GM19238 (cell line): ENCODE measurements around the gene ALDH1L1.

ENCODE experiments used
- DNase-seq: peaks from one replicate; pipeline ENCODE4 v3.0.0; 2011; ENCODE audit warnings: low spot score; ENCODE audit not compliant: insufficient read length

ALDH1L1 gene

GRCh38 chr3:126119976-126120375 lies 60.4 kb downstream of the ALDH1L1 start:
- no peak for DNase-seq

GRCh38 chr3:126119008-126119675 lies 61.2 kb downstream of the ALDH1L1 start:
- no peak for DNase-seq

DNA sequence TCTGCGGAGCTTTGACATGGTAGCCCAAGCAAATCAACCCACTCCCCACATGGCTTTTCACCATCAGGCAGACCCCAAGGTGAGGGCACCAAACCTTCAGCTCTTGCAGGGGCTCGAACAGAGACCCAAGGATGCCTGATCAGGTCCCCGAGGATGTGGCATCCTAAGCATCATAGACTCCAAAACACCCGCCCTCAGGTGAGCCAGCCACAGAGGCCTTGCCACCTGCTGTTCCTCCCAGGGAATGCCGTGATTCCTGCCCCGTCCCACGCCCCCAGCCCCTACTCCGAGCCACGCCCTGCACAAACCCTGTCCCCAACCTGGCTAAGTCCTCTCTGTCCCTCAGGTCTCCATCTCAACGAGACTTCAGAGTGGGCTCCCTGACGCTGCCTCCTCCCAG lies 61.8 kb downstream of the ALDH1L1 start:
- no peak for DNase-seq

GRCh38 chr3:126117786-126118185 lies 62.6 kb downstream of the ALDH1L1 start:
- DNase-seq: no peak

DNA sequence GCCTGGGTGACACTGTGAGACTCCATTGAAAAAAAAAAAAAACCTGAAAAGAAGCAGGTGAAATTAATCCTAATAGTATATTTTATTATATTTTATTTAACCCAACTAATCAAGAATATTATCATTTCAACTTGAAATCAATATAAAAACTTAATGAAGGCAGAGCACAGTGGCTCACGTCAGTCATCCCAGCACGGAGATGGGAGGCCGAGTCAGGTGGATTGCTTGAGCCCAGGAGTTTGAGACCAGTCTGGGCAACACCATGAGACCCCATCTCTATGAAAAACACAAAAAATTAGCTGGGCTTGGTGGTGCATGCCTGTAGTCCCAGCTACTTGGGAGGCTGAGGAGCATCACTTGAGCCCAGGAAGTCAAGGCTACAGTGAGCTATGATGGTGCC lies 63.2 kb downstream of the ALDH1L1 start:
- no peak for DNase-seq

- no peak for DNase-seq
Observed at GRCh38 chr3:126116526-126116925, 63.9 kb downstream of the ALDH1L1 start.

- no peak for DNase-seq
Observed at GRCh38 chr3:126114443-126115386, 65.7 kb downstream of the ALDH1L1 start.

DNA sequence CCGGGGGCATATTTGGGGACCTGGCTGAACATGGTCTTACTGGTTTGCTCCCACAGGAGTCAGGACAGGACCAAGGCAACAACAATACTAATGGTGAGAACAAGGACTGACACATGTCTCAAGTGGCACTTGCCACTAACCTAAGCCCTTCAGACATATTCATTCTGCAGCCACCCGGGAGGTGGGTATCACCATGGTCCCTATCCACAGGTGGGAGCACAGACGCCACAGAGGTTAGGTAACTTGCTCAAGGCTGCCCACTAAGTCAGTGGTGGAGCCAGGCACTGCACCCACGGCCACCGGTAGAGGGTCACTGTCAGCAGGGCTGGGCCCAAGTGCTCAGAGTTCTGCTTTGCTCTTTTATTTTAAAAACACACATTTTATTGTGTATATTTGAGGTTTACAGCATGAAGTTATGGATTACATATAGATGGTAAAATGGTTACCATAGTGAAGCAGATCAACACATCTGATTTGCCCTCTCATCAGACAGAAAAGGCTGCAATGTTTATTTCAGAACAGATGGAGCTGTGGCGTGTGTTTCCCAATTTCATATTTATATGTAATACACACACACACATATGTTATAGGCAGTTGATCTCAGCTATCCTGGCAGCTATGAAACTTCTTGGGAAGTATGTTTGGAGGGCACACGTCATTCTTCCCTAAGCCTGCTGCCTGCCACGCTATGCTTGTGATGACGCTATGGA lies 66.5 kb downstream of the ALDH1L1 start:
- DNase-seq: no peak

DNA sequence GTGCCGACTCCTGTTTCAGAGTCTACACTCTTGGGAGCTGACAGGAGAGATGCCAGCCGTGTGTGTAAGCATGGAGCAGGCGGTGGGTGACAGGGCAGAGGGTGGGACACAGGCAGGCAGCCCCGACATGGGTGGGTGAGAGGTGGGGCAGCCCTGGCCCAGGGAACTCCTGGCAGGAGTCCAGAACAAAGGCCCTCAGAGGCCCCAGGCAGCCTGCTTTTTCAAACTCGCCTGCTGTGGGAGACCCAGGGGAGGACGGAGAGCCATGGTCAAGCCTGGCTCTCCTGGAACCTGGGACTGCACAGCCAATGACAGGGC lies 67.2 kb downstream of the ALDH1L1 start:
- DNase-seq: no peak

GRCh38 chr3:126112531-126113237 lies 67.7 kb downstream of the ALDH1L1 start:
- no peak for DNase-seq

DNA sequence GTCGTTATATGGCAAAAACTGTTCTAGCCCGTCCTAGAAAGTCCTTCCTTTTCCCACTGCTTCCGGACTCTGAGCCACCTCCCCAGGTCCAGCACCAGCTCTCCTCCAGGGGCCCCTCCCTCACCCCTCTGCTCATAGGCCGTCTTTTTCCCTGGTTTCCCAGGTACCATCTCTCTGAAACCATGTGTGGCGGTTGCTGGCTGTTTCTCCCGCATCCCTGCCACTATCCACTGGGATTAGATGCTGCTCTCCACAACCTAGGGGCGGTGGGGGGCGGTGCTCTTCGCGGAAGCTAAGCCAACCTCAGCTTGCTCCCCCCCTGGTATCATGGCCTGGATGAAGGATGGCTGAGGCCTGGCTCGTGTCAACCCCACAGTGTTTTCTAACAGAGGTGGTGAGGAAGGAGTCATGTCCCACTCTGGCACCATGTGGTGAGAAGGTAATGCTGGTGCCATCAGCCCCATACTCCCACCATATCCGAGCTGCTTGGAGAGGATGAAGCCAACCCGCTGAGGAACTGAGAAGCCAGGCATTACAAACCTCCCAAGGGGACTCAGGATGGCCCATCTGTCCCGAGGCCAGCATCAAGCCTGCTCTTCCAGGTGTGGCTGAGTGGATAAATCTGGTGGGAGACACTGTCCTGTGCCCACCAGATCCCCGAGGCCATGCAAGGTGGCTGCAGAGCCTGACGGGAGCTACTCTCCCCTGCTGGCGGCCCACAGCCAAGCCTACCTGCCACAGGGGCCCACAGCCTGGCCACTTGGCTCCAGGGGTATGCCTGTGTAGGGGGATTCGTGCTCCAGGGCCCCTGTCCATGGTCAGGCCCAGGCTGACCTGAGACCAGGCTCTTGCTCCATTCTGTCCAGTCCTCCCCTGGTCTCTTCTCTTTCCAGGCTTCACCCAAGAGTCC lies 68.6 kb downstream of the ALDH1L1 start:
- no peak for DNase-seq

DNA sequence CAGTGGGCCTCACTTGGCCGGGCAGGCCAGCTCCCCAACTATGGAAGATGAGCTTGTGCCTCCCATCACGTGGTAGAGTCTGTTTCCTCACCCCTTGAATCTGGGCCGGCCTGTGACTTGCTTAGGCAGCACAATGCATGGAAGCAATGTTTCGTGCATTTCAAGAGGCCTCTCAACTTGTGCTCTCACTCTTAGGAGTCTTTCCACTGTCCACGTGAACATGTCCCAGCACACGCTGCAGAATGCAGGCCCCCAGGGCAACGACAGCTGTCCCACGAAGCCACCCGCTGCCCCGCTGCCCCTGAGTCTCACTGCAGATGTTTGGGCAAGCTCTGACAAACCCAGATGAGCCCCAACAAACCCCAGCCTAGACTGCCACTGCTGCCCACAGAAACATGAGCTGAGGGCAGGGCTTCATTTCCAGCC lies 69.2 kb downstream of the ALDH1L1 start:
- no peak for DNase-seq

- no peak for DNase-seq
Observed at GRCh38 chr3:126110431-126111125, 69.8 kb downstream of the ALDH1L1 start.

GRCh38 chr3:126109880-126110235 lies 70.5 kb downstream of the ALDH1L1 start:
- no peak for DNase-seq

GRCh38 chr3:126109146-126109879 lies 71.1 kb downstream of the ALDH1L1 start:
- DNase-seq: no peak

DNA sequence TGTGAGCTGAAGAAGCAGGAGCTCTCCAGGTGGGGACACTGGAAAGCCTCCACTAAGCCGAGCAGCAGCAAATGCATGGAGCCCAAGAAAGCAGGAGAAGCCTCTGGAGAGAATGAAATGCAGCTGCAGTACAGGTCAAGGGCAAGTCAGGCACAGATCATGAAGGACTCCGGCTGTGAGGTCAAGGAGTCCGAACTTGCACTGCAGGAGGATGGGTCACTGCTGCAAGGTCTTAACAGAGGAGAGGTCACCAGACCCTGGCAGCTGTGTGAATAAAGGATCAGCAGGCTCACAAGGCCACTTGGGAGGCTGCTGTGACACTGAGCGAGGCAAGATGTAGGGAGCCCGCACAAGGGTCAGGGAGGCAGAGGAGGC lies 71.7 kb downstream of the ALDH1L1 start:
- DNase-seq: no peak

DNA sequence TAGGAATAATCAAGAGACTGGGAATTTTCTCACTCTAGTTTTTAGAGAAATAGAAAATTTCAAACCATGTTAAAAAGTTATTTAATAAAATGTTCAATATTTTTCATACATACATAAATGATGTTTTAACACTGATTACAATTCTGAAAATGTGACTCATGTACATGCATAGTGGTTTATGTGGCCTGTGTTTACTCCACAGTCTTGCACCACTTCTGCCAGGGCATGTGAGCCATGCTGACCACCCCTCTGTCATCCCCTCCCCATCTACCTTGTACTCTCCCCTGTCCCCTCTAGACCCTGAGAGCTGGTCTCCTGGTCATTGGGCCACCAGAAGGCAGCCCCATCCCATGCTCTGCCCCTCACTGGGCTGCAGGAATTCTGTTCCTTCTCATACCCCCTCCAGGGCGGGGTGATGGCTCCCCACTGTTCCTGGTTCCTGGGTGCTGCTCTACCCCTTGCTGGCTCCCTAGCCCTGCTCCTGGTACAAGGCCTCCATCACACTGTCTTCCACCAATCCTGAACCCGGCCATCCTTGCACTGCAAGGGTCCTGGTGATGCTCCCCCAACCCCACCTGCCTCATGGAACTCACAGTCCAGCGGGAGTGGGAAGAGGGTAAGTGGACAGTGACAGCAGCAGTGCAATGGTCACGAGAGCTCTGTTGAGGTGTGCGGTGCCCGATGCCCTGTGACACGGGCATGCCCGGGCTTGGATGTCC lies 72.3 kb downstream of the ALDH1L1 start:
- no peak for DNase-seq

GRCh38 chr3:126107203-126107939 lies 73.0 kb downstream of the ALDH1L1 start:
- DNase-seq: no peak
